GM23338 (cell line): ENCODE data around the gene POLR3A. TPM values are rescaled to one million over a fixed set of nuclear protein-coding genes. Genes with fewer than 3 reads are reported as not detected.

Experiments
- ATAC-seq: fragments of 200-7000 bp; cut with Tn5 transposase; 3 replicates; pipeline ENCODE4 v1.9.1; 2020
- DNase-seq: peaks from one replicate; pipeline ENCODE4 v3.0.0-alpha.2; 2015; ENCODE audit warnings: low spot score
- H2AFZ ChIP-seq: fragments of 200-600 bp; sonication (generic); 2 replicates; pipeline ENCODE4 v1.8.0; 2016; ENCODE audit warnings: antibody characterized with exemption, mild to moderate bottlenecking, moderate library complexity
- H3F3A ChIP-seq: fragments of 200-600 bp; sonication (generic); replicated peaks from 2 replicates; pipeline ENCODE4 v1.8.0; 2017; ENCODE audit warnings: antibody characterized with exemption, mixed run types, low read depth
- H3K27ac ChIP-seq: fragments of 200-600 bp; sonication (generic); 2 replicates; pipeline ENCODE4 v1.6.1; 2016; ENCODE audit warnings: low read depth
- H3K27me3 ChIP-seq: fragments of 200-600 bp; sonication (generic); 2 replicates; pipeline ENCODE4 v1.8.0; 2016; ENCODE audit warnings: mild to moderate bottlenecking, mixed run types, moderate library complexity; ENCODE audit not compliant: insufficient read depth
- H3K36me3 ChIP-seq: fragments of 200-600 bp; sonication (generic); 2 replicates; pipeline ENCODE4 v1.8.0; 2016; ENCODE audit warnings: mild to moderate bottlenecking; ENCODE audit not compliant: insufficient read depth
- H3K4me1 ChIP-seq: fragments of 200-600 bp; sonication (generic); 2 replicates; pipeline ENCODE4 v1.8.0; 2016; ENCODE audit warnings: mild to moderate bottlenecking, moderate library complexity; ENCODE audit not compliant: insufficient read depth
- H3K4me2 ChIP-seq: fragments of 200-600 bp; sonication (generic); 2 replicates; pipeline ENCODE4 v1.7.1; 2017; ENCODE audit warnings: mixed run types
- H3K4me3 ChIP-seq: fragments of 200-600 bp; sonication (generic); 2 replicates; pipeline ENCODE4 v1.6.1; 2016; ENCODE audit warnings: mixed run types
- H3K79me2 ChIP-seq: fragments of 200-600 bp; sonication (generic); replicated peaks from 2 replicates; pipeline ENCODE4 v1.8.0; 2017; ENCODE audit warnings: mild to moderate bottlenecking; ENCODE audit not compliant: insufficient read depth
- H3K9me2 ChIP-seq: fragments of 200-600 bp; sonication (generic); 2 replicates; pipeline ENCODE4 v1.8.0; 2017; ENCODE audit not compliant: insufficient read depth
- H4K20me1 ChIP-seq: fragments of 200-600 bp; sonication (generic); replicated peaks from 2 replicates; pipeline ENCODE4 v1.8.0; 2017; ENCODE audit warnings: mild to moderate bottlenecking; ENCODE audit not compliant: insufficient read depth
- H3K27ac Mint-ChIP-seq: 2 replicates; pipeline ENCODE4 v1.8.0; 2020; ENCODE audit warnings: inconsistent platforms, mild to moderate bottlenecking, moderate library complexity, mixed read lengths
- H3K27me3 Mint-ChIP-seq: 3 replicates; pipeline ENCODE4 v1.8.0; 2022; ENCODE audit warnings: low read depth, mild to moderate bottlenecking, moderate library complexity, mixed read lengths, inconsistent platforms; ENCODE audit not compliant: insufficient read depth, poor library complexity
- H3K36me3 Mint-ChIP-seq: 3 replicates; pipeline ENCODE4 v1.8.0; 2021; ENCODE audit warnings: low read depth, mild to moderate bottlenecking, inconsistent platforms, moderate library complexity, mixed read lengths
- H3K4me1 Mint-ChIP-seq: 3 replicates; pipeline ENCODE4 v1.8.0; 2020; ENCODE audit warnings: mild to moderate bottlenecking, inconsistent platforms, mixed read lengths
- H3K4me3 Mint-ChIP-seq: 3 replicates; pipeline ENCODE4 v1.8.0; 2021; ENCODE audit warnings: moderate library complexity, mild to moderate bottlenecking, inconsistent platforms, mixed read lengths
- H3K9me3 Mint-ChIP-seq: 3 replicates; pipeline ENCODE4 v1.8.0; 2020; ENCODE audit warnings: moderate library complexity, mild to moderate bottlenecking, inconsistent platforms, mixed read lengths
- EZH2 ChIP-seq: fragments of 200-600 bp; sonication (generic); IDR thresholded peaks from one replicate; pipeline ENCODE4 v1.8.0; 2017; ENCODE audit warnings: antibody characterized with exemption, mild to moderate bottlenecking, low read depth; ENCODE audit not compliant: unreplicated experiment
- polyA plus RNA-seq: library from polyadenylated mRNA; unstranded; fragments of >200 nt; fragmentation: Nextera tagmentation; extraction: Ambion mirVana; gene quantifications from 2 replicates; pipeline ENCODE4 v1.2.1, GENCODE V29; 2016
- total RNA-seq: library from RNA; depleted of rRNA; stranded (reverse); fragments of >200 nt; shearing (Covaris generic); gene quantifications from 2 replicates; pipeline ENCODE4 v1.2.3, GENCODE V29; 2014
- TF ChIP-seq, protein P1 (sequence below): fragments of 250-450 bp; sonication (Bioruptor Pico); IDR thresholded peaks from 2 replicates; pipeline ENCODE4 v1.5.0; 2020; ENCODE audit warnings: mild to moderate bottlenecking, moderate library complexity
- TF ChIP-seq, protein P2 (sequence below): IDR thresholded peaks from 2 replicates; pipeline ENCODE4 v1.6.1; 2016; ENCODE audit warnings: antibody characterized with exemption
- TF ChIP-seq, protein P3 (sequence below), 2 experiments: fragments of 200-600 bp in 1 of 2; sonication (generic) in 1 of 2; conservative IDR thresholded peaks; 2 replicates each; pipeline versions ENCODE4 v1.5.1 to v1.6.1; 2016 to 2017; ENCODE audit warnings: antibody characterized with exemption in 2 of 2, low read depth in 2 of 2, mild to moderate bottlenecking in 2 of 2, moderate library complexity in 1 of 2

The POLR3A gene
- total and polyA plus RNA-seq, 2 experiments from 2014 or later, result 11.6 to 35.5 TPM

DNA sequence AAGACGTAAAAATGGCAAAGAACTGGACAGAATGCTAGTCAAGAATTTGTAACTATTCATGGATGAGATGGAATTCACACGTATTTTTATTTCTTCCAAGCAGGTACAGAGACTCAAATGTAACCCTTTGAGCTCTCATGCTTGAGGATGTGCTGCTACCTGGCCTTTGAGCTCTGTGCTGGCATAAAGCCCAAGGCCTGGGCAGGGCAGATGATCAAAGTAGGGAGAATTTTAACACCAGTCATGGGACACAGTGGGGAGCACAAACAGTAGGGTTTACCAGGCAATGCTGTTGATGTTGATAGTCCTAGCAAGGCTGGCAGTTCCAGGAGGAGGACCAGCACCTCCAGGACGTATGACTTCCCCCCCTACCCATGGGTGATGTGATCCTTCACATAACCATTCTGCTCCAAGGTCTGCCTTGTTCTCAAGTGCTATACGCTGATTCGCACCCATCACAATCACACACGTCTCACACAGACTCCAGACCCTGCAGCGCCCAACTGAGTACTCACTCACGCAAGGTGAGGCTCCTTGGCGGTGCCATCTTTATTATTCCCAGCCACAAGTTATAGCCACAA is 54.1 kb downstream of the POLR3A start (continued):
- TF ChIP-seq, protein P1, sequence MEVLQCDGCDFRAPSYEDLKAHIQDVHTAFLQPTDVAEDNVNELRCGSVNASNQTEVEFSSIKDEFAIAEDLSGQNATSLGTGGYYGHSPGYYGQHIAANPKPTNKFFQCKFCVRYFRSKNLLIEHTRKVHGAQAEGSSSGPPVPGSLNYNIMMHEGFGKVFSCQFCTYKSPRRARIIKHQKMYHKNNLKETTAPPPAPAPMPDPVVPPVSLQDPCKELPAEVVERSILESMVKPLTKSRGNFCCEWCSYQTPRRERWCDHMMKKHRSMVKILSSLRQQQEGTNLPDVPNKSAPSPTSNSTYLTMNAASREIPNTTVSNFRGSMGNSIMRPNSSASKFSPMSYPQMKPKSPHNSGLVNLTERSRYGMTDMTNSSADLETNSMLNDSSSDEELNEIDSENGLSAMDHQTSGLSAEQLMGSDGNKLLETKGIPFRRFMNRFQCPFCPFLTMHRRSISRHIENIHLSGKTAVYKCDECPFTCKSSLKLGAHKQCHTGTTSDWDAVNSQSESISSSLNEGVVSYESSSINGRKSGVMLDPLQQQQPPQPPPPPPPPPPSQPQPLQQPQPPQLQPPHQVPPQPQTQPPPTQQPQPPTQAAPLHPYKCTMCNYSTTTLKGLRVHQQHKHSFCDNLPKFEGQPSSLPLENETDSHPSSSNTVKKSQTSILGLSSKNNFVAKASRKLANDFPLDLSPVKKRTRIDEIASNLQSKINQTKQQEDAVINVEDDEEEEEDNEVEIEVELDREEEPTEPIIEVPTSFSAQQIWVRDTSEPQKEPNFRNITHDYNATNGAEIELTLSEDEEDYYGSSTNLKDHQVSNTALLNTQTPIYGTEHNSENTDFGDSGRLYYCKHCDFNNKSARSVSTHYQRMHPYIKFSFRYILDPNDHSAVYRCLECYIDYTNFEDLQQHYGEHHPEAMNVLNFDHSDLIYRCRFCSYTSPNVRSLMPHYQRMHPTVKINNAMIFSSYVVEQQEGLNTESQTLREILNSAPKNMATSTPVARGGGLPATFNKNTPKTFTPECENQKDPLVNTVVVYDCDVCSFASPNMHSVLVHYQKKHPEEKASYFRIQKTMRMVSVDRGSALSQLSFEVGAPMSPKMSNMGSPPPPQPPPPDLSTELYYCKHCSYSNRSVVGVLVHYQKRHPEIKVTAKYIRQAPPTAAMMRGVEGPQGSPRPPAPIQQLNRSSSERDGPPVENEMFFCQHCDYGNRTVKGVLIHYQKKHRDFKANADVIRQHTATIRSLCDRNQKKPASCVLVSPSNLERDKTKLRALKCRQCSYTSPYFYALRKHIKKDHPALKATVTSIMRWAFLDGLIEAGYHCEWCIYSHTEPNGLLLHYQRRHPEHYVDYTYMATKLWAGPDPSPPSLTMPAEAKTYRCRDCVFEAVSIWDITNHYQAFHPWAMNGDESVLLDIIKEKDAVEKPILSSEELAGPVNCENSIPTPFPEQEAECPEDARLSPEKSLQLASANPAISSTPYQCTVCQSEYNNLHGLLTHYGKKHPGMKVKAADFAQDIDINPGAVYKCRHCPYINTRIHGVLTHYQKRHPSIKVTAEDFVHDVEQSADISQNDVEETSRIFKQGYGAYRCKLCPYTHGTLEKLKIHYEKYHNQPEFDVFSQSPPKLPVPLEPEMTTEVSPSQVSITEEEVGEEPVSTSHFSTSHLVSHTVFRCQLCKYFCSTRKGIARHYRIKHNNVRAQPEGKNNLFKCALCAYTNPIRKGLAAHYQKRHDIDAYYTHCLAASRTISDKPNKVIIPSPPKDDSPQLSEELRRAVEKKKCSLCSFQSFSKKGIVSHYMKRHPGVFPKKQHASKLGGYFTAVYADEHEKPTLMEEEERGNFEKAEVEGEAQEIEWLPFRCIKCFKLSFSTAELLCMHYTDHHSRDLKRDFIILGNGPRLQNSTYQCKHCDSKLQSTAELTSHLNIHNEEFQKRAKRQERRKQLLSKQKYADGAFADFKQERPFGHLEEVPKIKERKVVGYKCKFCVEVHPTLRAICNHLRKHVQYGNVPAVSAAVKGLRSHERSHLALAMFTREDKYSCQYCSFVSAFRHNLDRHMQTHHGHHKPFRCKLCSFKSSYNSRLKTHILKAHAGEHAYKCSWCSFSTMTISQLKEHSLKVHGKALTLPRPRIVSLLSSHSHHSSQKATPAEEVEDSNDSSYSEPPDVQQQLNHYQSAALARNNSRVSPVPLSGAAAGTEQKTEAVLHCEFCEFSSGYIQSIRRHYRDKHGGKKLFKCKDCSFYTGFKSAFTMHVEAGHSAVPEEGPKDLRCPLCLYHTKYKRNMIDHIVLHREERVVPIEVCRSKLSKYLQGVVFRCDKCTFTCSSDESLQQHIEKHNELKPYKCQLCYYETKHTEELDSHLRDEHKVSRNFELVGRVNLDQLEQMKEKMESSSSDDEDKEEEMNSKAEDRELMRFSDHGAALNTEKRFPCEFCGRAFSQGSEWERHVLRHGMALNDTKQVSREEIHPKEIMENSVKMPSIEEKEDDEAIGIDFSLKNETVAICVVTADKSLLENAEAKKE, result no peak

DNA sequence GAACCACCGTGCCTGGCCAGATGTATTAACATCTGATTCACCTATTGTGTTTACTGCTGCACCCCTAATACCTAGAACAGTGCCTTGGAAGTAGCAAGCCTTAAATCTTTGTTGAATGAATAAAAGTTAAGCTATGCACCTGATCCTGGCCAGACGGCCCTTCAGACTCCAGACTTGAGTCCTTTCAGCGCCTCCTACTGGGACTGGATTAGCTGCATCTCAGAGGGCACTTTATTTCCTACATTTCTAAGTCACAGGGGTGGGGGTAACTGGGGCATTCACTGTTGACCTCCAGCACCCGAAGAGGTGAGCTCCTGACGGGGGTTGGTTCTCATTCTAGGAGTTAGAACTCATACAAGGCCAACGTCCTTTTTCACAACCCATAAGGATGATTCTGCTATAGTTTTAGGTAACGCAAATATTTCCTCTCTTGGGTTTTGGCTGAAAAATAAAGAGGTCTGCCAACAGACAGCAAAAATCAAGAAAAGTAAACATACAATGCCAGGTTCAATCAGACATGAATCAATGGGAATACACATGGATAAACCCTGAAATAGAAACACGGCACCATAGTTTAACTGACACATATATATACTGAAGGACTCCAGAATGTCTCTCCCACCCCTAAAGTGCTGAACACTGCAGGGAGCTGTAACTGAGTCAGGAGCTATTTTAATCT is 54.8 kb downstream of the POLR3A start:
- peaks cover 21% of the 10 kb centered on the region for H3K36me3 ChIP-seq
- no peak overlapping the region for H3K27ac Mint-ChIP-seq
- H3K9me3 Mint-ChIP-seq, result no peaks in the 10 kb centered on the region
- TF ChIP-seq, protein P1, result no peak
- TF ChIP-seq, protein P2, sequence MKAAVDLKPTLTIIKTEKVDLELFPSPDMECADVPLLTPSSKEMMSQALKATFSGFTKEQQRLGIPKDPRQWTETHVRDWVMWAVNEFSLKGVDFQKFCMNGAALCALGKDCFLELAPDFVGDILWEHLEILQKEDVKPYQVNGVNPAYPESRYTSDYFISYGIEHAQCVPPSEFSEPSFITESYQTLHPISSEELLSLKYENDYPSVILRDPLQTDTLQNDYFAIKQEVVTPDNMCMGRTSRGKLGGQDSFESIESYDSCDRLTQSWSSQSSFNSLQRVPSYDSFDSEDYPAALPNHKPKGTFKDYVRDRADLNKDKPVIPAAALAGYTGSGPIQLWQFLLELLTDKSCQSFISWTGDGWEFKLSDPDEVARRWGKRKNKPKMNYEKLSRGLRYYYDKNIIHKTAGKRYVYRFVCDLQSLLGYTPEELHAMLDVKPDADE, result no peak
- TF ChIP-seq, protein P3, sequence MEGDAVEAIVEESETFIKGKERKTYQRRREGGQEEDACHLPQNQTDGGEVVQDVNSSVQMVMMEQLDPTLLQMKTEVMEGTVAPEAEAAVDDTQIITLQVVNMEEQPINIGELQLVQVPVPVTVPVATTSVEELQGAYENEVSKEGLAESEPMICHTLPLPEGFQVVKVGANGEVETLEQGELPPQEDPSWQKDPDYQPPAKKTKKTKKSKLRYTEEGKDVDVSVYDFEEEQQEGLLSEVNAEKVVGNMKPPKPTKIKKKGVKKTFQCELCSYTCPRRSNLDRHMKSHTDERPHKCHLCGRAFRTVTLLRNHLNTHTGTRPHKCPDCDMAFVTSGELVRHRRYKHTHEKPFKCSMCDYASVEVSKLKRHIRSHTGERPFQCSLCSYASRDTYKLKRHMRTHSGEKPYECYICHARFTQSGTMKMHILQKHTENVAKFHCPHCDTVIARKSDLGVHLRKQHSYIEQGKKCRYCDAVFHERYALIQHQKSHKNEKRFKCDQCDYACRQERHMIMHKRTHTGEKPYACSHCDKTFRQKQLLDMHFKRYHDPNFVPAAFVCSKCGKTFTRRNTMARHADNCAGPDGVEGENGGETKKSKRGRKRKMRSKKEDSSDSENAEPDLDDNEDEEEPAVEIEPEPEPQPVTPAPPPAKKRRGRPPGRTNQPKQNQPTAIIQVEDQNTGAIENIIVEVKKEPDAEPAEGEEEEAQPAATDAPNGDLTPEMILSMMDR (conservative IDR thresholded peaks at IDR 0.05; ENCODE audit: low read depth in 2 of 2), result peak; percentile 86 to 89
- TF ChIP-seq EZH2, result no peak

More for the DNA sequence above, 54.8 kb downstream of the POLR3A start:
- peaks cover 3% of the 10 kb centered on the region; the same call in 1 of the 2 replicates for H3K4me1 ChIP-seq
- ATAC-seq, result peak; percentile 91
- H4K20me1 ChIP-seq, result no peaks in the 10 kb centered on the region; the same call in 1 of the 2 replicates
- no peak overlapping the region; the same call in 1 of the 2 replicates for H3K27ac ChIP-seq
- Mint-ChIP-seq H3K27me3 (peaks cover 3% of the 10 kb centered on the region), H3K4me3 (no peak overlapping the region), H3K4me1 (peaks cover 12% of the 10 kb centered on the region; the same call in 2 of the 3 replicates), H3K36me3 (peaks cover 32% of the 10 kb centered on the region)
- no peak overlapping the region for H3K4me2 ChIP-seq
- peaks cover 10% of the 10 kb centered on the region; the same call in 1 of the 2 replicates for H3F3A ChIP-seq
- H2AFZ ChIP-seq, result no peak overlapping the region
- no peaks in the 10 kb centered on the region for H3K9me2 ChIP-seq
- no peak overlapping the region for H3K4me3 ChIP-seq
- no peaks in the 10 kb centered on the region for H3K27me3 ChIP-seq
- no peaks in the 10 kb centered on the region for H3K79me2 ChIP-seq
- peak; percentile 94 for DNase-seq
